Subcutaneous adipose tissue (tissue), 4 donors: ENCODE measurements around the gene MZF1. TPM values are rescaled to one million over a fixed set of nuclear protein-coding genes. Genes with fewer than 3 reads are reported as not detected.

ENCODE experiments used
- total RNA-seq, 4 donors: library from RNA; depleted of rRNA; stranded (reverse); fragments of >200 nt; gene quantifications; one replicate each; pipeline ENCODE4 v1.1.0, GENCODE V29; 2016
- TF ChIP-seq, protein P1 (sequence below): fragments of 450-650 bp; IDR thresholded peaks from one replicate; pipeline ENCODE4 v1.5.1; 2016; ENCODE audit warnings: low read depth, mild to moderate bottlenecking, control low read depth, antibody characterized with exemption, moderate library complexity

The MZF1 gene
- total RNA-seq, 4 donors from 2014 or later: 12.9 to 24.1 (median 17.2) TPM

DNA sequence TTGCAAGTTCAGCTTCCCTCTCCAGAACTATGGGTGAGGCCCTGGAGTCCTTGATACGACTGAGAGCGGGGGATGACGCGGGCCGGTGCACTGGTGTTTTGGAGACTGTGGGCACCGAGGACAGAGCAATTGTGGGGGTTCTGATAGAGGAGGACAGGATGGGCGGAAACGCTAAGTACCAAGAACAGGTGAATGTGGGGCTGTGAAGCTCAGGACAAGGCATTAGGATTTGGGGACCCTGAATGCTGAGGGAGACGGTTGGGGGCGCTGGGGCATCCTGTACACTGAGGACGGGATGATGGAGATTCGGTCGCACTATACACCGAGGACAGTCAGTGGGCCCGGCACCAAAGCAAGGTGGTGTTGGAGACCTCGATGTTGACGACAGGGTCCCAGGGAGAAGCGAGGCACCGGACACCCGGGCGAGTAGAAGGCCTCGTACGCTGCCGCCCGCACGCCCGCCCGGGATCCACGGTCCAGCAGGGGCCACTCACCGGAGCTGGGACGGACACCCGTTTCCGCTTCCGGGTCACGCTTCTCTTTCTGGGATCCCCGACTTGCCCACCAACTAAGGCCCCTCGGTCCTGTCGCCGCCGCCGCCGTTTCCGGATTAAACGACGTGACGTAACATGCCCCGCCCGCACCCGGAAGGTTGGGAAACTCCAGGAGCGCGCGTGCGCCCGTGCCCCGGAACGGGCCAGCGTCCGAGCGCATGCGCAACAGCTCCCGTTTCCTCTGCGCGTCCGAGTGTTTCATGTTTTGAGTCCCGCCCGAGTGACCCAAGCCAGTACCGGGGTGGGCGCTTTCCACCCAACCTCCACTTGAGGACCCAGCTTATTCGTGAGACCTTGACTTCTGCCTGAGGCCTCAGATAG is 18.4 kb downstream of the MZF1 start, which contains the start of gene CHMP2A:
CHMP2A (minus strand) TSS at position 612 of the 875 bp plus-strand sequence. CDS start 893 bp downstream, outside the sequence.
- TF ChIP-seq, protein P1, sequence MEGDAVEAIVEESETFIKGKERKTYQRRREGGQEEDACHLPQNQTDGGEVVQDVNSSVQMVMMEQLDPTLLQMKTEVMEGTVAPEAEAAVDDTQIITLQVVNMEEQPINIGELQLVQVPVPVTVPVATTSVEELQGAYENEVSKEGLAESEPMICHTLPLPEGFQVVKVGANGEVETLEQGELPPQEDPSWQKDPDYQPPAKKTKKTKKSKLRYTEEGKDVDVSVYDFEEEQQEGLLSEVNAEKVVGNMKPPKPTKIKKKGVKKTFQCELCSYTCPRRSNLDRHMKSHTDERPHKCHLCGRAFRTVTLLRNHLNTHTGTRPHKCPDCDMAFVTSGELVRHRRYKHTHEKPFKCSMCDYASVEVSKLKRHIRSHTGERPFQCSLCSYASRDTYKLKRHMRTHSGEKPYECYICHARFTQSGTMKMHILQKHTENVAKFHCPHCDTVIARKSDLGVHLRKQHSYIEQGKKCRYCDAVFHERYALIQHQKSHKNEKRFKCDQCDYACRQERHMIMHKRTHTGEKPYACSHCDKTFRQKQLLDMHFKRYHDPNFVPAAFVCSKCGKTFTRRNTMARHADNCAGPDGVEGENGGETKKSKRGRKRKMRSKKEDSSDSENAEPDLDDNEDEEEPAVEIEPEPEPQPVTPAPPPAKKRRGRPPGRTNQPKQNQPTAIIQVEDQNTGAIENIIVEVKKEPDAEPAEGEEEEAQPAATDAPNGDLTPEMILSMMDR: no peak

GRCh38 chr19:58553799-58554493 is 19.2 kb downstream of the MZF1 start:
- TF ChIP-seq, protein P1: no peak

DNA sequence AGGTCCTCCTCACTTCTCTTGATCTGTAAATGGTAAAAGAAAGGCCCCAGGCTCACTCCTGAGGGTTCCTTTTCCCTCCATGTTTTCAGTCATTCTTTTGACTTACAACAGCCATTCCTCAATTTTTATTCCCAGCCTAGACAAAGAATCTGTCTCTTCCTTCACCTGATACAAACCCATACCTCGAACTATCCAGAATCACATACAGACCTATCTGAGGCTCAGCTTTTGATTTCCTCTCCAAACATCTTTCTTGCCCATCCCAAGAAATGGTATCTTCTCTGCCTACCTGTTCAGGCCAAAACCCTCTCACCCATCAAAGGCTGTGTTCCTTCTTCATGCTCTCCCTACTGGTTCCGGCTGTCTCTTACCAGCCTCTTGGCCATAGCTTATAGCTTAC is 20.5 kb downstream of the MZF1 start:
- TF ChIP-seq, protein P1: no peak

DNA sequence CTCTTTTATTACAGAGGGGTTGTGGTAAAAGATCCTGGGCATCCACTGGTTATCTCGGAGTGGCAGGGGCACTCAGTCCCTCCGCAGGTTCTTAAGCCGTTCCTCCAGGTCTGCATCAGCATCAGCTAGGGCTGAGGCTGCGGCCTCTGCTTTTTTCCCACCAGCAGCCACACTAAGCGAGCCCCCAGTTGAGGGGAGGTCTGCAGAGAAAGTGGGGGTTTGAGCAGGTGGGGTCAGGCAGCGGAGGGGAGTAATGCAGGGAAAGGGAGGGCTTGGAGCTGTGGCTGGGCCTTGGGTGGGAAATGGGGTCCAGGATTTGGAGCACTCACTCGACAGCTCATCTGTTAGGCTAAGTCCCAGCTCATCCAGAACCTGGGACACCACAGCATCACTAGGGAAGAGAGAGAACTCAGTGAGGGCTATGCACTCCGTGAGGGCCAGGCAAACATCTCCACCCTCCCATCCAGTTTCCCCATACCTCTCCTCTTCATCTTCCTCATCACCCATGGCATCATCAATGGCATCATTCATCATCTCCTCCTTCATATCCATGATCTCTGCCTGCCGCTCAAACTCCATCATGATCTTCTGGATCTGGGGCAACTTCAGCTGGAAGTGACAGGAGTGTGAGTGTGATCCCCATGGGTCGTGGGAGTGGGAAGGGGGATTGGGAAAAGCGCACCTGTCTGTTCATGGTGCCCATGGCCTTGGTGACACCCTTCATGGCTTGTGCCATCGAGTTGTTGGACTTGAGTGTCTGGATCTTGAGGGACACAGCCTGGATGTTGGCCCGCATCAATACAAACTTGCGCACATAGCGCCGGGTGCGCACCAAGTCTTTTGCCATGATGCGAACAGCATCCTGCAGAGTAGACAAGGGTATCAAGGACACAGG is 21.3 kb downstream of the MZF1 start:
- TF ChIP-seq, protein P1: no peak

GRCh38 chr19:58551123-58551497 is 22.0 kb downstream of the MZF1 start:
- TF ChIP-seq, protein P1: no peak

DNA sequence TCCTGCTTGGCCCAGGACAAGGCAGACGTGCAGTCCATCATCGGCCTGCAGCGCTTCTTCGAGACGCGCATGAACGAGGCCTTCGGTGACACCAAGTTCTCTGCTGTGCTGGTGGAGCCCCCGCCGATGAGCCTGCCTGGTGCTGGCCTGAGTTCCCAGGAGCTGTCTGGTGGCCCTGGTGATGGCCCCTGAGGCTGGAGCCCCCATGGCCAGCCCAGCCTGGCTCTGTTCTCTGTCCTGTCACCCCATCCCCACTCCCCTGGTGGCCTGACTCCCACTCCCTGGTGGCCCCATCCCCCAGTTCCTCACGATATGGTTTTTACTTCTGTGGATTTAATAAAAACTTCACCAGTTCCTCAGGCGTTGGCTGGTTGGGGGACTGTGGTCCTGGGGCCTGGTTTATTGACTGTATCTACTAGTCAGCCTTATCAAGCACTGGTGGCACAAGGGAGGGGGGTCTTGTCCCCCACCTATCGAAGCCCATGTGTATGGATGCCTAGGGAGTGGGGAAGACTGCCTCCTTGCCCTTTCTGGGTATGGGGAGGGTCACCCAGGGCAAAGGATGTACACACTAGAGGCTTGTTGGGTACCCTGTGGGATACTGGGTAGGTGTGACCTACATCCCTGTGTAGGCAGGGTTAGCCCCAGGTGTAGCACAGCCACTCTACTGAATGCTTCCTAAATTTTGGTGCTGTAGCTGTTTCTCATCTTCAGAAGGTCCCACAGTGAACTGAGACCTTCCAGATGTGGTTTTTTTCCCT is 22.6 kb downstream of the MZF1 start:
- TF ChIP-seq, protein P1: no peak
